Stimulated activated CD8-positive, alpha-beta memory T cell treated with anti-CD3 and anti-CD28 coated beads, Interleukin-7, amount 100 ng/mL, for 24 hours (primary cell): ENCODE data around the gene CDKN2B-AS1.

Source experiments
- DNase-seq: peaks from one replicate; pipeline ENCODE4 v3.0.0-alpha.2; 2020; ENCODE audit warnings: low read depth

Gene CDKN2B-AS1

GRCh38 chr9:22157276-22157675 is 162.7 kb downstream of the CDKN2B-AS1 start:
- DNase-seq, result no peak

- no peak for DNase-seq
Measured at GRCh38 chr9:22157828-22158227, 163.2 kb downstream of the CDKN2B-AS1 start.

- no peak for DNase-seq
Measured at GRCh38 chr9:22158271-22158670, 163.7 kb downstream of the CDKN2B-AS1 start.

- no peak for DNase-seq
Measured at GRCh38 chr9:22158927-22159346, 164.3 kb downstream of the CDKN2B-AS1 start.

- DNase-seq, result no peak
Measured at GRCh38 chr9:22159586-22159985, 165.0 kb downstream of the CDKN2B-AS1 start.

- no peak for DNase-seq
Measured at GRCh38 chr9:22160221-22160620, 165.6 kb downstream of the CDKN2B-AS1 start.

- no peak for DNase-seq
Measured at GRCh38 chr9:22165144-22165543, 170.6 kb downstream of the CDKN2B-AS1 start.

GRCh38 chr9:22169243-22169642 is 174.7 kb downstream of the CDKN2B-AS1 start:
- DNase-seq, result no peak

- DNase-seq, result no peak
Measured at GRCh38 chr9:22169727-22170503, 175.3 kb downstream of the CDKN2B-AS1 start.
